K562 (cell line): ENCODE data around the gene TTC19. TPM values are rescaled to one million over a fixed set of nuclear protein-coding genes. Genes with fewer than 3 reads are reported as not detected.

Experiments
- ATF3 ChIP-seq, 2 experiments: fragments of 450-650 bp in 1 of 2; sonication (generic) in 1 of 2; formaldehyde crosslinking in 1 of 2; IDR thresholded peaks in 1 of 2; conservative IDR thresholded peaks in 1 of 2; 2 replicates each; pipeline versions ENCODE4 v1.6.1 to v1.8.1; 2016 to 2023; ENCODE audit warnings: mild to moderate bottlenecking in 2 of 2, moderate library complexity in 2 of 2, inconsistent platforms in 1 of 2, missing genetic modification reagents in 1 of 2
- BHLHE40 ChIP-seq: IDR thresholded peaks from 2 replicates; pipeline ENCODE4 v1.6.1; 2011; ENCODE audit warnings: low read length, improper control_type of control experiment
- CBFA2T3 ChIP-seq: fragments of 450-650 bp; IDR thresholded peaks from 2 replicates; pipeline ENCODE4 v1.6.1; 2017
- CC2D1A ChIP-seq: fragments of 450-650 bp; IDR thresholded peaks from 2 replicates; pipeline ENCODE4 v1.6.1; 2017; ENCODE audit warnings: mild to moderate bottlenecking
- FOSL1 ChIP-seq: fragments of 200-800 bp; sonication (Bioruptor generic); conservative IDR thresholded peaks from 2 replicates; pipeline ENCODE4 v1.6.1; 2016; ENCODE audit warnings: missing genetic modification characterization, missing compliant biosample characterization
- FOXJ2 ChIP-seq: fragments of 200-800 bp; sonication (Bioruptor generic); IDR thresholded peaks from 2 replicates; pipeline ENCODE4 v1.6.1; 2016; ENCODE audit warnings: missing genetic modification characterization, missing compliant biosample characterization
- GABPB1 ChIP-seq: sonication (generic); formaldehyde crosslinking; IDR thresholded peaks from 2 replicates; pipeline ENCODE4 v1.8.0; 2022; ENCODE audit warnings: mild to moderate bottlenecking, missing genetic modification reagents
- KAT8 ChIP-seq: fragments of 450-650 bp; IDR thresholded peaks from 2 replicates; pipeline ENCODE4 v1.6.1; 2016; ENCODE audit warnings: low read depth, mild to moderate bottlenecking
- MBD2 ChIP-seq: sonication (generic); IDR thresholded peaks from 2 replicates; pipeline ENCODE4 v1.6.1; 2016; ENCODE audit warnings: low read depth, borderline replicate concordance
- NBN ChIP-seq: fragments of 450-650 bp; IDR thresholded peaks from 2 replicates; pipeline ENCODE4 v1.6.1; 2016; ENCODE audit warnings: low read depth, mild to moderate bottlenecking
- NCOA1 ChIP-seq: fragments of 450-650 bp; IDR thresholded peaks from 2 replicates; pipeline ENCODE4 v1.6.1; 2016; ENCODE audit warnings: low read depth
- NRF1 ChIP-seq, 2 experiments: fragments of 450-650 bp; IDR thresholded peaks in 1 of 2; conservative IDR thresholded peaks in 1 of 2; 2 replicates each; pipeline ENCODE4 v1.6.1; 2014; ENCODE audit warnings: mild to moderate bottlenecking in 2 of 2
- PCBP2 ChIP-seq: fragments of 200-400 bp; formaldehyde crosslinking; IDR thresholded peaks from 2 replicates; pipeline ENCODE4 v1.6.1; 2018; ENCODE audit warnings: low read length, low read depth, mild to moderate bottlenecking, moderate library complexity; ENCODE audit not compliant: poor library complexity, severe bottlenecking
- PKNOX1 ChIP-seq: fragments of 450-650 bp; IDR thresholded peaks from 2 replicates; pipeline ENCODE4 v1.6.1; 2016
- PYGO2 ChIP-seq: fragments of 450-650 bp; IDR thresholded peaks from 2 replicates; pipeline ENCODE4 v1.6.1; 2016; ENCODE audit warnings: mild to moderate bottlenecking, missing genetic modification characterization, moderate library complexity, missing compliant biosample characterization
- XRCC3 ChIP-seq: fragments of 450-650 bp; IDR thresholded peaks from 2 replicates; pipeline ENCODE4 v1.6.1; 2017; ENCODE audit warnings: mild to moderate bottlenecking, moderate library complexity
- YY1 ChIP-seq, 3 experiments: IDR thresholded peaks; 2 replicates each; pipeline ENCODE4 v1.6.1; 2011; ENCODE audit warnings: low read length in 2 of 3, mild to moderate bottlenecking in 2 of 3, moderate library complexity in 2 of 3, borderline replicate concordance in 1 of 3, control low read depth in 1 of 3, low read depth in 1 of 3; ENCODE audit not compliant: insufficient read depth in 3 of 3, insufficient replicate concordance in 2 of 3, control insufficient read depth in 1 of 3, insufficient read length in 1 of 3; ENCODE audit errors: extremely low read depth in 1 of 3
- ZBED1 ChIP-seq: IDR thresholded peaks from 2 replicates; pipeline ENCODE4 v1.6.1; 2014
- ZBTB1 ChIP-seq: sonication (generic); formaldehyde crosslinking; IDR thresholded peaks from 2 replicates; pipeline ENCODE4 v1.8.1; 2023; ENCODE audit warnings: missing genetic modification reagents, low read depth, mild to moderate bottlenecking, borderline replicate concordance
- ZFX ChIP-seq: sonication (generic); formaldehyde crosslinking; IDR thresholded peaks from 2 replicates; pipeline ENCODE4 v1.8.0; 2022; ENCODE audit warnings: mild to moderate bottlenecking, missing genetic modification reagents, moderate library complexity
- ZNF133 ChIP-seq: fragments of 250-450 bp; sonication (Bioruptor Pico); IDR thresholded peaks from 2 replicates; pipeline ENCODE4 v1.4.0; 2020; ENCODE audit warnings: mild to moderate bottlenecking
- ZNF57 ChIP-seq: fragments of 450-650 bp; formaldehyde crosslinking; IDR thresholded peaks from 2 replicates; pipeline ENCODE4 v1.4.0; 2020; ENCODE audit warnings: mild to moderate bottlenecking, moderate library complexity
- ZNF583 ChIP-seq: fragments of 250-450 bp; sonication (Bioruptor Pico); IDR thresholded peaks from 2 replicates; pipeline ENCODE4 v1.4.0; 2020
- ZNF639 ChIP-seq, 2 experiments: fragments of 200-800 bp in 1 of 2; sonication (Bioruptor generic) in 1 of 2; sonication (generic) in 1 of 2; formaldehyde crosslinking in 1 of 2; IDR thresholded peaks in 1 of 2; conservative IDR thresholded peaks in 1 of 2; 2 replicates each; pipeline versions ENCODE4 v1.5.0 to v1.6.1; 2016 to 2020; ENCODE audit warnings: missing compliant biosample characterization in 1 of 2, missing genetic modification characterization in 1 of 2, missing genetic modification reagents in 1 of 2
- ZNF668 ChIP-seq: fragments of 250-450 bp; sonication (Bioruptor Pico); IDR thresholded peaks from 2 replicates; pipeline ENCODE4 v1.8.0; 2022; ENCODE audit warnings: mild to moderate bottlenecking, inconsistent platforms
- polyA plus RNA-seq, 8 experiments: library from polyadenylated mRNA; depleted of rRNA in 4 of 8; stranded (reverse) in 5 of 8; unstranded in 3 of 8; fragments of >200 nt; fragmentation: Nextera tagmentation in 2 of 8; fragmentation: Illumina TruSeq in 1 of 8; extraction: Ambion mirVana in 2 of 8; extraction: Trizol in 1 of 8; gene quantifications; 2 replicates each; pipeline versions ENCODE4 v1.2.1 to v1.2.3, GENCODE V29; 2011 to 2014; ENCODE audit warnings: inconsistent platforms in 1 of 8, missing spikeins in 1 of 8
- total RNA-seq, 7 experiments: library from RNA; depleted of rRNA in 6 of 7; stranded (reverse); fragments of >200 nt in 6 of 7; fragmentation: Illumina TruSeq in 2 of 7; extraction: Trizol in 2 of 7; gene quantifications; 2 replicates each; pipeline versions ENCODE4 v1.2.1 to v1.2.3, GENCODE V29; 2011 to 2021; ENCODE audit warnings: low replicate concordance in 1 of 7

The TTC19 gene
- total and polyA plus RNA-seq, 9 of the 15 experiments (the other 6 are each of a cell fraction or from before 2014, with no cell fraction given): 8.1 to 60.8 (median 25.3) TPM

GRCh38 chr17:15999141-15999973 is at the start of gene TTC19, which contains the start of gene ZSWIM7 (continued):
- peak in 1 of 2 experiments; percentile 72; a peak in 2 of 4 replicates for TF ChIP-seq ZNF639 (CRISPR knock-in tag; conservative IDR thresholded peaks at IDR 0.05 in 1 of 2, IDR thresholded peaks at IDR 0.05 in 1 of 2)
- TF ChIP-seq ZNF668: no peak
- TF ChIP-seq MBD2: peak; percentile 49; the same call in 1 of the 2 replicates
- peak; percentile 85 for TF ChIP-seq ZFX
- no peak for TF ChIP-seq ZNF133 (CRISPR knock-in tag)
- TF ChIP-seq ZNF57: no peak
- no peak; the same call in 1 of the 2 replicates for TF ChIP-seq ZBTB1 (CRISPR knock-in tag)
- peak; percentile 55 for TF ChIP-seq FOSL1 (tag)
- TF ChIP-seq ZNF583 (CRISPR knock-in tag): no peak
- no peak for TF ChIP-seq ZBED1
- TF ChIP-seq GABPB1 (CRISPR knock-in tag): peak; percentile 79
- no peak for TF ChIP-seq XRCC3
- peak; percentile 79; the same call in 1 of the 2 replicates for TF ChIP-seq NBN
- peak; percentile 57; the same call in 1 of the 2 replicates for TF ChIP-seq CC2D1A
- TF ChIP-seq FOXJ2 (tag): 0 out of 2 replicates have a peak, but pooled peaks have one; percentile 16
- peak in 2 of 3 experiments; percentile 78 to 87 for TF ChIP-seq YY1 (IDR thresholded peaks at IDR 0.05; ENCODE audit: borderline replicate concordance in 1 of 3, control insufficient read depth in 1 of 3, extremely low read depth in 1 of 3, insufficient read depth in 3 of 3, insufficient read length in 1 of 3, insufficient replicate concordance in 2 of 3, low read depth in 1 of 3, low read length in 2 of 3)
- TF ChIP-seq PYGO2: no peak
- TF ChIP-seq CBFA2T3: peak; percentile 30; the same call in 1 of the 2 replicates
- no peak for TF ChIP-seq KAT8
- peak; percentile 26; the same call in 1 of the 2 replicates for TF ChIP-seq ATF3 (IDR thresholded peaks at IDR 0.05)
- TF ChIP-seq ATF3 (CRISPR knock-in tag; conservative IDR thresholded peaks at IDR 0.05): no peak
- TF ChIP-seq BHLHE40: peak; percentile 85
- no peak for TF ChIP-seq PCBP2
- peak; percentile 34; the same call in 1 of the 2 replicates for TF ChIP-seq NCOA1
- TF ChIP-seq PKNOX1: peak; percentile 53; the same call in 1 of the 2 replicates
- TF ChIP-seq NRF1 (conservative IDR thresholded peaks at IDR 0.05 in 1 of 2, IDR thresholded peaks at IDR 0.05 in 1 of 2): peak; percentile 84 to 88
